ENCODE measurements around the gene GRIA3.

GRIA3 gene

GRCh38 chrX:123468481-123468880 lies 284.4 kb downstream of the GRIA3 start:
- DNase-seq (ENCODE audit: low spot score) = no peak
- no peak for TF ChIP-seq CTCF (IDR thresholded peaks at IDR 0.05; ENCODE audit: extremely low read depth, missing control alignments)

- no peak for DNase-seq (ENCODE audit: low spot score)
- TF ChIP-seq CTCF (IDR thresholded peaks at IDR 0.05; ENCODE audit: extremely low read depth, missing control alignments) = no peak
Measured at GRCh38 chrX:123475068-123475724, 291.1 kb downstream of the GRIA3 start.

- TF ChIP-seq CTCF (IDR thresholded peaks at IDR 0.05; ENCODE audit: extremely low read depth, missing control alignments) = no peak
- DNase-seq (ENCODE audit: low spot score) = no peak
Measured at GRCh38 chrX:123476611-123477219, 292.6 kb downstream of the GRIA3 start.

GRCh38 chrX:123477673-123478072 lies 293.6 kb downstream of the GRIA3 start:
- TF ChIP-seq CTCF (IDR thresholded peaks at IDR 0.05; ENCODE audit: extremely low read depth, missing control alignments) = no peak
- DNase-seq (ENCODE audit: low spot score) = no peak

- no peak for TF ChIP-seq CTCF (IDR thresholded peaks at IDR 0.05; ENCODE audit: extremely low read depth, missing control alignments)
- DNase-seq (ENCODE audit: low spot score) = no peak
Measured at GRCh38 chrX:123481913-123482851, 298.1 kb downstream of the GRIA3 start.

GRCh38 chrX:123486297-123486696 lies 302.2 kb downstream of the GRIA3 start:
- no peak for DNase-seq (ENCODE audit: low spot score)
- TF ChIP-seq CTCF (IDR thresholded peaks at IDR 0.05; ENCODE audit: extremely low read depth, missing control alignments) = no peak

DNA sequence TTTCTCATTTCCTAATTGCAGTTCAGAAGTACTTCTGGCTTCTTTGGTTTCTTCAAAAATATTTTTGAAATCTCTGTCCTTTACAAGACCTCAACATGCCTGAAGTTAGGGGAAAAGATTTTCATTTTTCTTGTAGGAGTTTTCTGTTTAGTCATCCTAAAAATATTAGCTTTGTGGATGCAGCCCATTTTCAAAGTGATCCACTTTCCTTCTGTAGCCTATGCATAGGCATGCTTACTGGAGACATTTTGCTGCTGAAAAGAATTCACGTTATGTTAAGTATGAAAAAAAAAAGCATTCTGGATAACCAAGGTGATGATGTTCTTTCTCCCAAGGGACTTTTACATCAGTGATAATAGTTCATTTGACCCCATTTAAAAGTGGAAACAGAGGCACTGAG lies 303.2 kb downstream of the GRIA3 start:
- DNase-seq (ENCODE audit: low spot score) = no peak
- TF ChIP-seq CTCF (IDR thresholded peaks at IDR 0.05; ENCODE audit: extremely low read depth, missing control alignments) = no peak
